GM23338 (cell line): Measurements from ENCODE around the gene PFKP. TPM values are rescaled to one million over a fixed set of nuclear protein-coding genes. Genes with fewer than 3 reads are reported as not detected.

Source experiments
- ATAC-seq: fragments of 200-7000 bp; cut with Tn5 transposase; 3 replicates; pipeline ENCODE4 v1.9.1; 2020
- DNase-seq: peaks from one replicate; pipeline ENCODE4 v3.0.0-alpha.2; 2015; ENCODE audit warnings: low spot score
- H2AFZ ChIP-seq: fragments of 200-600 bp; sonication (generic); 2 replicates; pipeline ENCODE4 v1.8.0; 2016; ENCODE audit warnings: antibody characterized with exemption, mild to moderate bottlenecking, moderate library complexity
- H3F3A ChIP-seq: fragments of 200-600 bp; sonication (generic); replicated peaks from 2 replicates; pipeline ENCODE4 v1.8.0; 2017; ENCODE audit warnings: antibody characterized with exemption, mixed run types, low read depth
- H3K27ac ChIP-seq: fragments of 200-600 bp; sonication (generic); 2 replicates; pipeline ENCODE4 v1.6.1; 2016; ENCODE audit warnings: low read depth
- H3K27me3 ChIP-seq: fragments of 200-600 bp; sonication (generic); 2 replicates; pipeline ENCODE4 v1.8.0; 2016; ENCODE audit warnings: mild to moderate bottlenecking, mixed run types, moderate library complexity; ENCODE audit not compliant: insufficient read depth
- H3K36me3 ChIP-seq: fragments of 200-600 bp; sonication (generic); 2 replicates; pipeline ENCODE4 v1.8.0; 2016; ENCODE audit warnings: mild to moderate bottlenecking; ENCODE audit not compliant: insufficient read depth
- H3K4me1 ChIP-seq: fragments of 200-600 bp; sonication (generic); 2 replicates; pipeline ENCODE4 v1.8.0; 2016; ENCODE audit warnings: mild to moderate bottlenecking, moderate library complexity; ENCODE audit not compliant: insufficient read depth
- H3K4me2 ChIP-seq: fragments of 200-600 bp; sonication (generic); 2 replicates; pipeline ENCODE4 v1.7.1; 2017; ENCODE audit warnings: mixed run types
- H3K4me3 ChIP-seq: fragments of 200-600 bp; sonication (generic); 2 replicates; pipeline ENCODE4 v1.6.1; 2016; ENCODE audit warnings: mixed run types
- H3K79me2 ChIP-seq: fragments of 200-600 bp; sonication (generic); replicated peaks from 2 replicates; pipeline ENCODE4 v1.8.0; 2017; ENCODE audit warnings: mild to moderate bottlenecking; ENCODE audit not compliant: insufficient read depth
- H3K9me2 ChIP-seq: fragments of 200-600 bp; sonication (generic); 2 replicates; pipeline ENCODE4 v1.8.0; 2017; ENCODE audit not compliant: insufficient read depth
- H4K20me1 ChIP-seq: fragments of 200-600 bp; sonication (generic); replicated peaks from 2 replicates; pipeline ENCODE4 v1.8.0; 2017; ENCODE audit warnings: mild to moderate bottlenecking; ENCODE audit not compliant: insufficient read depth
- H3K27ac Mint-ChIP-seq: 2 replicates; pipeline ENCODE4 v1.8.0; 2020; ENCODE audit warnings: inconsistent platforms, mild to moderate bottlenecking, moderate library complexity, mixed read lengths
- H3K27me3 Mint-ChIP-seq: 3 replicates; pipeline ENCODE4 v1.8.0; 2022; ENCODE audit warnings: low read depth, mild to moderate bottlenecking, moderate library complexity, mixed read lengths, inconsistent platforms; ENCODE audit not compliant: insufficient read depth, poor library complexity
- H3K36me3 Mint-ChIP-seq: 3 replicates; pipeline ENCODE4 v1.8.0; 2021; ENCODE audit warnings: low read depth, mild to moderate bottlenecking, inconsistent platforms, moderate library complexity, mixed read lengths
- H3K4me1 Mint-ChIP-seq: 3 replicates; pipeline ENCODE4 v1.8.0; 2020; ENCODE audit warnings: mild to moderate bottlenecking, inconsistent platforms, mixed read lengths
- H3K4me3 Mint-ChIP-seq: 3 replicates; pipeline ENCODE4 v1.8.0; 2021; ENCODE audit warnings: moderate library complexity, mild to moderate bottlenecking, inconsistent platforms, mixed read lengths
- H3K9me3 Mint-ChIP-seq: 3 replicates; pipeline ENCODE4 v1.8.0; 2020; ENCODE audit warnings: moderate library complexity, mild to moderate bottlenecking, inconsistent platforms, mixed read lengths
- CREB1 ChIP-seq: fragments of 250-450 bp; sonication (Bioruptor Pico); IDR thresholded peaks from 2 replicates; pipeline ENCODE4 v1.5.0; 2020; ENCODE audit warnings: low read depth, mild to moderate bottlenecking, moderate library complexity
- EZH2 ChIP-seq: fragments of 200-600 bp; sonication (generic); IDR thresholded peaks from one replicate; pipeline ENCODE4 v1.8.0; 2017; ENCODE audit warnings: antibody characterized with exemption, mild to moderate bottlenecking, low read depth; ENCODE audit not compliant: unreplicated experiment
- EZH2phosphoT487 ChIP-seq: fragments of 200-600 bp; sonication (generic); IDR thresholded peaks from one replicate; pipeline ENCODE4 v1.8.1; 2018; ENCODE audit warnings: antibody characterized with exemption; ENCODE audit not compliant: unreplicated experiment
- JUNB ChIP-seq: IDR thresholded peaks from one replicate; pipeline ENCODE4 v1.6.1; 2016; ENCODE audit warnings: antibody characterized with exemption; ENCODE audit not compliant: unreplicated experiment
- NANOG ChIP-seq: IDR thresholded peaks from 2 replicates; pipeline ENCODE4 v1.6.1; 2016; ENCODE audit warnings: antibody characterized with exemption, borderline replicate concordance
- POLR2AphosphoS5 ChIP-seq: IDR thresholded peaks from 2 replicates; pipeline ENCODE4 v1.6.1; 2016; ENCODE audit warnings: antibody characterized with exemption, low read depth
- STAT1 ChIP-seq: IDR thresholded peaks from one replicate; pipeline ENCODE4 v1.6.1; 2016; ENCODE audit warnings: antibody characterized with exemption; ENCODE audit not compliant: unreplicated experiment
- ZNF114 ChIP-seq: fragments of 250-450 bp; sonication (Bioruptor Pico); IDR thresholded peaks from 2 replicates; pipeline ENCODE4 v1.5.0; 2020; ENCODE audit warnings: mild to moderate bottlenecking, moderate library complexity
- ZNF331 ChIP-seq: fragments of 250-450 bp; sonication (Bioruptor Pico); IDR thresholded peaks from 2 replicates; pipeline ENCODE4 v1.5.0; 2020; ENCODE audit warnings: low read depth, mild to moderate bottlenecking, moderate library complexity
- polyA plus RNA-seq: library from polyadenylated mRNA; unstranded; fragments of >200 nt; fragmentation: Nextera tagmentation; extraction: Ambion mirVana; gene quantifications from 2 replicates; pipeline ENCODE4 v1.2.1, GENCODE V29; 2016
- total RNA-seq: library from RNA; depleted of rRNA; stranded (reverse); fragments of >200 nt; shearing (Covaris generic); gene quantifications from 2 replicates; pipeline ENCODE4 v1.2.3, GENCODE V29; 2014
- TF ChIP-seq, protein P1 (sequence below), 2 experiments: fragments of 200-600 bp in 1 of 2; sonication (generic) in 1 of 2; conservative IDR thresholded peaks; 2 replicates each; pipeline versions ENCODE4 v1.5.1 to v1.6.1; 2016 to 2017; ENCODE audit warnings: antibody characterized with exemption in 2 of 2, low read depth in 2 of 2, mild to moderate bottlenecking in 2 of 2, moderate library complexity in 1 of 2
- TF ChIP-seq, protein P2 (sequence below): IDR thresholded peaks from one replicate; pipeline ENCODE4 v1.6.1; 2018; ENCODE audit warnings: antibody characterized with exemption; ENCODE audit not compliant: unreplicated experiment
- TF ChIP-seq, protein P3 (sequence below): IDR thresholded peaks from 2 replicates; pipeline ENCODE4 v1.6.1; 2016; ENCODE audit warnings: antibody characterized with exemption

PFKP gene
- total and polyA plus RNA-seq, 2 experiments from 2014 or later: 56.3 to 120 TPM

DNA sequence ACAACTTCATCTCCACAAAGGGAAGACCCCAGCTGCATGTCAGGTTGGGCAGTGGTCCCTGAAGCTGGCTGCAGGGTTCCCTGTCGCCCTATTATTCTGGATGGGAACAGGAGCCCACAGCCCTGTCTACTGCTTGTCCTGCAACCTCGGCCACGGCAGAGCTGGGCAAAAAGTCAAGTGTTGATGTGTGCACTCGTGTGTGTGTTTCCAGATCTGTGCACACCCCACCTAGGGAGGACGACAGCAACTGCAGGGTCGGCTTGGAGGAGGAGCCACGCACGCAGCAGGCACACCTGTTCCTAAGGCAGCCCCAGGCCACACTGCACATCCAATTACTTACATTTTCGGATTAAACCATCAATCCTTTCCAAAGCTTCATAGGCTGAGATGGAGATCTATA, 81.6 kb downstream of the PFKP start:
- no peak for ATAC-seq
- Histone ChIP-seq H3K4me1 (no peaks in the 10 kb centered on the region), H2AFZ (no peak overlapping the region)

More for the DNA sequence above, 81.6 kb downstream of the PFKP start:
- TF ChIP-seq, protein P1, sequence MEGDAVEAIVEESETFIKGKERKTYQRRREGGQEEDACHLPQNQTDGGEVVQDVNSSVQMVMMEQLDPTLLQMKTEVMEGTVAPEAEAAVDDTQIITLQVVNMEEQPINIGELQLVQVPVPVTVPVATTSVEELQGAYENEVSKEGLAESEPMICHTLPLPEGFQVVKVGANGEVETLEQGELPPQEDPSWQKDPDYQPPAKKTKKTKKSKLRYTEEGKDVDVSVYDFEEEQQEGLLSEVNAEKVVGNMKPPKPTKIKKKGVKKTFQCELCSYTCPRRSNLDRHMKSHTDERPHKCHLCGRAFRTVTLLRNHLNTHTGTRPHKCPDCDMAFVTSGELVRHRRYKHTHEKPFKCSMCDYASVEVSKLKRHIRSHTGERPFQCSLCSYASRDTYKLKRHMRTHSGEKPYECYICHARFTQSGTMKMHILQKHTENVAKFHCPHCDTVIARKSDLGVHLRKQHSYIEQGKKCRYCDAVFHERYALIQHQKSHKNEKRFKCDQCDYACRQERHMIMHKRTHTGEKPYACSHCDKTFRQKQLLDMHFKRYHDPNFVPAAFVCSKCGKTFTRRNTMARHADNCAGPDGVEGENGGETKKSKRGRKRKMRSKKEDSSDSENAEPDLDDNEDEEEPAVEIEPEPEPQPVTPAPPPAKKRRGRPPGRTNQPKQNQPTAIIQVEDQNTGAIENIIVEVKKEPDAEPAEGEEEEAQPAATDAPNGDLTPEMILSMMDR (conservative IDR thresholded peaks at IDR 0.05; ENCODE audit: low read depth in 2 of 2): no peak
- TF ChIP-seq STAT1 (no peak), ZNF114 (CRISPR knock-in tag) (no peak), EZH2 (no peak), EZH2phosphoT487 (no peak), JUNB (no peak), ZNF331 (no peak), POLR2AphosphoS5 (no peak), NANOG (no peak), CREB1 (no peak)
- TF ChIP-seq, protein P2, sequence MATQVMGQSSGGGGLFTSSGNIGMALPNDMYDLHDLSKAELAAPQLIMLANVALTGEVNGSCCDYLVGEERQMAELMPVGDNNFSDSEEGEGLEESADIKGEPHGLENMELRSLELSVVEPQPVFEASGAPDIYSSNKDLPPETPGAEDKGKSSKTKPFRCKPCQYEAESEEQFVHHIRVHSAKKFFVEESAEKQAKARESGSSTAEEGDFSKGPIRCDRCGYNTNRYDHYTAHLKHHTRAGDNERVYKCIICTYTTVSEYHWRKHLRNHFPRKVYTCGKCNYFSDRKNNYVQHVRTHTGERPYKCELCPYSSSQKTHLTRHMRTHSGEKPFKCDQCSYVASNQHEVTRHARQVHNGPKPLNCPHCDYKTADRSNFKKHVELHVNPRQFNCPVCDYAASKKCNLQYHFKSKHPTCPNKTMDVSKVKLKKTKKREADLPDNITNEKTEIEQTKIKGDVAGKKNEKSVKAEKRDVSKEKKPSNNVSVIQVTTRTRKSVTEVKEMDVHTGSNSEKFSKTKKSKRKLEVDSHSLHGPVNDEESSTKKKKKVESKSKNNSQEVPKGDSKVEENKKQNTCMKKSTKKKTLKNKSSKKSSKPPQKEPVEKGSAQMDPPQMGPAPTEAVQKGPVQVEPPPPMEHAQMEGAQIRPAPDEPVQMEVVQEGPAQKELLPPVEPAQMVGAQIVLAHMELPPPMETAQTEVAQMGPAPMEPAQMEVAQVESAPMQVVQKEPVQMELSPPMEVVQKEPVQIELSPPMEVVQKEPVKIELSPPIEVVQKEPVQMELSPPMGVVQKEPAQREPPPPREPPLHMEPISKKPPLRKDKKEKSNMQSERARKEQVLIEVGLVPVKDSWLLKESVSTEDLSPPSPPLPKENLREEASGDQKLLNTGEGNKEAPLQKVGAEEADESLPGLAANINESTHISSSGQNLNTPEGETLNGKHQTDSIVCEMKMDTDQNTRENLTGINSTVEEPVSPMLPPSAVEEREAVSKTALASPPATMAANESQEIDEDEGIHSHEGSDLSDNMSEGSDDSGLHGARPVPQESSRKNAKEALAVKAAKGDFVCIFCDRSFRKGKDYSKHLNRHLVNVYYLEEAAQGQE: no peak
- TF ChIP-seq, protein P3, sequence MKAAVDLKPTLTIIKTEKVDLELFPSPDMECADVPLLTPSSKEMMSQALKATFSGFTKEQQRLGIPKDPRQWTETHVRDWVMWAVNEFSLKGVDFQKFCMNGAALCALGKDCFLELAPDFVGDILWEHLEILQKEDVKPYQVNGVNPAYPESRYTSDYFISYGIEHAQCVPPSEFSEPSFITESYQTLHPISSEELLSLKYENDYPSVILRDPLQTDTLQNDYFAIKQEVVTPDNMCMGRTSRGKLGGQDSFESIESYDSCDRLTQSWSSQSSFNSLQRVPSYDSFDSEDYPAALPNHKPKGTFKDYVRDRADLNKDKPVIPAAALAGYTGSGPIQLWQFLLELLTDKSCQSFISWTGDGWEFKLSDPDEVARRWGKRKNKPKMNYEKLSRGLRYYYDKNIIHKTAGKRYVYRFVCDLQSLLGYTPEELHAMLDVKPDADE: no peak
- Mint-ChIP-seq H3K9me3 (no peaks in the 10 kb centered on the region), H3K36me3 (peaks cover 58% of the 10 kb centered on the region; the same call in 2 of the 3 replicates), H3K27me3 (no peaks in the 10 kb centered on the region), H3K4me1 (no peaks in the 10 kb centered on the region), H3K4me3 (no peak overlapping the region), H3K27ac (no peak overlapping the region)
- no peaks in the 10 kb centered on the region for H3K79me2 ChIP-seq
- H3F3A ChIP-seq: no peaks in the 10 kb centered on the region
- H3K9me2 ChIP-seq: no peaks in the 10 kb centered on the region
- no peak overlapping the region for H3K4me2 ChIP-seq
- no peak overlapping the region for H3K27ac ChIP-seq
- peaks cover 3% of the 10 kb centered on the region for H3K36me3 ChIP-seq
- no peak for DNase-seq
- 0 out of 2 replicates have a peak, but pooled peaks cover 2% of the 10 kb centered on the region for H4K20me1 ChIP-seq
- no peaks in the 10 kb centered on the region for H3K27me3 ChIP-seq
- no peak overlapping the region for H3K4me3 ChIP-seq
